Esophagus squamous epithelium (tissue), 4 donors: ENCODE measurements around the gene CHST14.

Source experiments
- CTCF ChIP-seq, 6 experiments: fragments of 450-650 bp in 4 of 6; fragments of 200-600 bp in 2 of 6; sonication (generic) in 2 of 6; IDR thresholded peaks; one replicate each; pipeline ENCODE4 v1.5.1; 2016 to 2019; ENCODE audit warnings: antibody characterized with exemption in 6 of 6, mild to moderate bottlenecking in 4 of 6, moderate library complexity in 4 of 6
- POLR2A ChIP-seq, 4 donors: fragments of 450-650 bp; IDR thresholded peaks; one replicate each; pipeline ENCODE4 v1.6.1; 2017; ENCODE audit warnings: antibody characterized with exemption in 4 of 4, mild to moderate bottlenecking in 4 of 4, moderate library complexity in 3 of 4

DNA sequence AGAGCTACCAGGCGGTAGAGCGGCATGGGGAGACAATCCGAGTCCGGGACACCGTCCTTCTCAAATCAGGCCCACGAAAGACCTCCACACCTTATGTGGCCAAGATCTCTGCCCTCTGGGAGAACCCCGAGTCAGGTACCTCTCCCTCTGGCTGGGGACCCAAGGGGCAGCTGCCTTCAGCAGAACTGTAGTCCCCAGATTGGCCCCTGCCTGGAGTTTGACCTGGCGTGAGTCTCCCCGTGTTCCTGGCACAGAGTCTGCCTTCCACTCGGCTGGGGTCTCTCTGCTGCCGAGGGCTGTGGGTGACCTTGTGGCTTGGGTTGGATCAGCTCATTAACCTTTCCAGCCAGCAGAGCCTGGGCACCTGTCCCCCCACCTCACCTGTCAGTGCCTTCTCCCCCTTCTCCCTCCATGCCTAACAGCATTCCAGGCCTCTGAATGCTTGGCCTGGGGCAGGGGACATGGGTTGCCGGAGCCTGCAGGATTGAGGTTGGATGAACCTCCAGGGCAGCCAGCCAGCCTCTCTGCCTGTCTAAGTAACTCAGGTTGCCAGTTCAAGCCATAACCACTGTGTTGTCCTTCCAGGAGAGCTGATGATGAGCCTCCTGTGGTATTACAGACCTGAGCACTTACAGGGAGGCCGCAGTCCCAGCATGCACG lies 6.8 kb upstream of the CHST14 start:
- TF ChIP-seq CTCF (IDR thresholded peaks at IDR 0.05) (no peak), POLR2A (IDR thresholded peaks at IDR 0.05) (no peak)
